H54 (cell line): ENCODE data around the gene TXNIP.
A peak's percentile ranks its signal among the peaks of the same experiment; 100 is the strongest.

Experiments
- DNase-seq: peaks from one replicate; pipeline ENCODE4 v3.0.0; 2011; ENCODE audit warnings: low spot score, mixed read lengths; ENCODE audit not compliant: insufficient read length
- FAIRE-seq: peaks from 3 replicates; lab custom pipeline; 2011; peaks lifted over from hg19 to GRCh38; lab: Jason Lieb, UNC
- POLR2A ChIP-seq: IDR thresholded peaks from 2 replicates; pipeline ENCODE4 v1.6.1; 2011; ENCODE audit warnings: low read depth, mild to moderate bottlenecking, low read length

TXNIP gene

GRCh38 chr1:145957443-145958319 is 38.7 kb downstream of the TXNIP start, which contains the start of gene LIX1L:
Gene LIX1L, minus strand, starts transcription at chr1:145958017. Its CDS starts 90 bp downstream, at chr1:145957927.
- peak; percentile 92 for TF ChIP-seq POLR2A
- DNase-seq: peak; percentile 93
- FAIRE-seq: peak; percentile 70

- no peak for FAIRE-seq
- TF ChIP-seq POLR2A: no peak
- no peak for DNase-seq
Measured at GRCh38 chr1:145956781-145957442, 39.5 kb downstream of the TXNIP start.

- no peak for DNase-seq
- no peak for TF ChIP-seq POLR2A
- no peak for FAIRE-seq
Measured at GRCh38 chr1:145956361-145956760, 40.0 kb downstream of the TXNIP start.

- DNase-seq (no peak), FAIRE-seq (no peak)
- no peak for TF ChIP-seq POLR2A
Measured at GRCh38 chr1:145955436-145955835, 40.9 kb downstream of the TXNIP start.

GRCh38 chr1:145953861-145954260 is 42.5 kb downstream of the TXNIP start:
- FAIRE-seq (no peak), DNase-seq (no peak)
- TF ChIP-seq POLR2A: no peak

- no peak for FAIRE-seq
- TF ChIP-seq POLR2A: no peak
- DNase-seq: no peak
Measured at GRCh38 chr1:145952903-145953302, 43.5 kb downstream of the TXNIP start.

- TF ChIP-seq POLR2A: no peak
- FAIRE-seq: no peak
- no peak for DNase-seq
Measured at GRCh38 chr1:145951526-145951925, 44.9 kb downstream of the TXNIP start.

GRCh38 chr1:145949219-145949618 is 47.2 kb downstream of the TXNIP start:
- TF ChIP-seq POLR2A: no peak
- DNase-seq (no peak), FAIRE-seq (no peak)

- DNase-seq (no peak), FAIRE-seq (no peak)
- no peak for TF ChIP-seq POLR2A
Measured at GRCh38 chr1:145947551-145947950, 48.8 kb downstream of the TXNIP start.

- no peak for TF ChIP-seq POLR2A
- FAIRE-seq: no peak
- DNase-seq: no peak
Measured at GRCh38 chr1:145946477-145946986, 49.8 kb downstream of the TXNIP start.

- no peak for TF ChIP-seq POLR2A
- DNase-seq (no peak), FAIRE-seq (no peak)
Measured at GRCh38 chr1:145944532-145944931, 51.8 kb downstream of the TXNIP start.

- no peak for DNase-seq
- no peak for TF ChIP-seq POLR2A
- no peak for FAIRE-seq
Measured at GRCh38 chr1:145942871-145943270, 53.5 kb downstream of the TXNIP start.
